WTC11 (cell line): Measurements from ENCODE around the gene SMCR8. TPM values are rescaled to one million over a fixed set of nuclear protein-coding genes. Genes with fewer than 3 reads are reported as not detected.

Experiments used
- ATAC-seq: fragments of 200-7000 bp; cut with Tn5 transposase; 2 replicates; pipeline ENCODE4 v1.10.0; 2021; ENCODE audit warnings: mild to moderate bottlenecking, moderate library complexity
- CTCF ChIA-PET: fragments of 300-600 bp; sonication (Branson Sonifier 250); formaldehyde crosslinking; loops from one replicate; lab custom pipeline; 2021; ENCODE audit warnings: antibody characterized with exemption; lab: Charles Lee
- POLR2A ChIA-PET: fragments of 350-600 bp; sonication (Branson Sonifier 250); formaldehyde crosslinking; loops from one replicate; lab custom pipeline; 2021; ENCODE audit warnings: antibody characterized with exemption; lab: Charles Lee
- DNase-seq: peaks from one replicate; pipeline ENCODE4 v3.0.0; 2021; ENCODE audit warnings: low spot score
- H3K27ac Mint-ChIP-seq: 2 replicates; pipeline ENCODE4 v1.8.0; 2021; ENCODE audit warnings: mixed read lengths
- H3K27me3 Mint-ChIP-seq: 2 replicates; pipeline ENCODE4 v1.8.0; 2021; ENCODE audit warnings: low read depth, mild to moderate bottlenecking, moderate library complexity, mixed read lengths
- H3K36me3 Mint-ChIP-seq: 2 replicates; pipeline ENCODE4 v1.8.0; 2021; ENCODE audit warnings: mixed read lengths
- H3K4me1 Mint-ChIP-seq: 2 replicates; pipeline ENCODE4 v1.8.0; 2022; ENCODE audit warnings: mixed read lengths
- H3K4me3 Mint-ChIP-seq: 2 replicates; pipeline ENCODE4 v1.8.0; 2021; ENCODE audit warnings: mild to moderate bottlenecking, moderate library complexity, mixed read lengths
- H3K9me3 Mint-ChIP-seq: 2 replicates; pipeline ENCODE4 v1.8.0; 2021; ENCODE audit warnings: mixed read lengths
- AR ChIP-seq: fragments of 250-450 bp; sonication (Bioruptor Pico); IDR thresholded peaks from 2 replicates; pipeline ENCODE4 v1.9.0; 2021; ENCODE audit warnings: mild to moderate bottlenecking
- ARID4B ChIP-seq: sonication (generic); formaldehyde crosslinking; IDR thresholded peaks from 2 replicates; pipeline ENCODE4 v1.8.0; 2023; ENCODE audit warnings: missing genetic modification reagents, mild to moderate bottlenecking, borderline replicate concordance
- ATF1 ChIP-seq: sonication (generic); formaldehyde crosslinking; IDR thresholded peaks from 2 replicates; pipeline ENCODE4 v1.8.1; 2023; ENCODE audit warnings: mild to moderate bottlenecking, moderate library complexity, missing genetic modification reagents
- E2F1 ChIP-seq: sonication (generic); formaldehyde crosslinking; IDR thresholded peaks from 2 replicates; pipeline ENCODE4 v1.8.0; 2022; ENCODE audit warnings: mild to moderate bottlenecking, missing genetic modification reagents
- FOXP4 ChIP-seq: sonication (generic); formaldehyde crosslinking; IDR thresholded peaks from 2 replicates; pipeline ENCODE4 v1.8.0; 2022; ENCODE audit warnings: mild to moderate bottlenecking, missing genetic modification reagents
- NFYB ChIP-seq: sonication (generic); formaldehyde crosslinking; conservative IDR thresholded peaks from 2 replicates; pipeline ENCODE4 v1.8.0; 2022; ENCODE audit warnings: low read depth, missing genetic modification reagents
- PRRX2 ChIP-seq: fragments of 250-450 bp; sonication (Bioruptor Pico); IDR thresholded peaks from 2 replicates; pipeline ENCODE4 v1.8.0; 2021; ENCODE audit warnings: mild to moderate bottlenecking
- TEAD4 ChIP-seq: sonication (generic); formaldehyde crosslinking; IDR thresholded peaks from 2 replicates; pipeline ENCODE4 v1.8.0; 2022; ENCODE audit warnings: mild to moderate bottlenecking, missing genetic modification reagents
- TP53 ChIP-seq: sonication (generic); formaldehyde crosslinking; IDR thresholded peaks from 2 replicates; pipeline ENCODE4 v1.8.1; 2023; ENCODE audit warnings: mild to moderate bottlenecking, missing genetic modification reagents
- ZNF138 ChIP-seq: sonication (generic); formaldehyde crosslinking; conservative IDR thresholded peaks from 2 replicates; pipeline ENCODE4 v1.8.1; 2022; ENCODE audit warnings: mild to moderate bottlenecking, moderate library complexity, missing genetic modification reagents
- ZNF232 ChIP-seq: sonication (generic); formaldehyde crosslinking; IDR thresholded peaks from 2 replicates; pipeline ENCODE4 v1.8.0; 2022; ENCODE audit warnings: mild to moderate bottlenecking, missing genetic modification reagents
- ZNF317 ChIP-seq: sonication (generic); formaldehyde crosslinking; IDR thresholded peaks from 2 replicates; pipeline ENCODE4 v1.8.1; 2023; ENCODE audit warnings: low read depth, mild to moderate bottlenecking, moderate library complexity, missing genetic modification reagents, borderline replicate concordance
- ZSCAN18 ChIP-seq: fragments of 250-450 bp; sonication (Bioruptor Pico); IDR thresholded peaks from 2 replicates; pipeline ENCODE4 v2.1.2; 2022; ENCODE audit warnings: mild to moderate bottlenecking, moderate library complexity
- total RNA-seq: library from RNA; stranded (reverse); gene quantifications from 3 replicates; pipeline ENCODE4 v1.2.3, GENCODE V29; 2021
- TF ChIP-seq, protein P1 (sequence below): sonication (generic); formaldehyde crosslinking; IDR thresholded peaks from 2 replicates; pipeline ENCODE4 v1.8.1; 2022; ENCODE audit warnings: mild to moderate bottlenecking, moderate library complexity, missing genetic modification reagents
- TF ChIP-seq, protein P2 (sequence below): sonication (generic); formaldehyde crosslinking; IDR thresholded peaks from 2 replicates; pipeline ENCODE4 v1.8.1; 2022; ENCODE audit warnings: mild to moderate bottlenecking, missing genetic modification reagents, moderate library complexity, borderline replicate concordance

The SMCR8 gene
- total RNA-seq, 1 experiment from 2014 or later = 19.1 TPM

DNA sequence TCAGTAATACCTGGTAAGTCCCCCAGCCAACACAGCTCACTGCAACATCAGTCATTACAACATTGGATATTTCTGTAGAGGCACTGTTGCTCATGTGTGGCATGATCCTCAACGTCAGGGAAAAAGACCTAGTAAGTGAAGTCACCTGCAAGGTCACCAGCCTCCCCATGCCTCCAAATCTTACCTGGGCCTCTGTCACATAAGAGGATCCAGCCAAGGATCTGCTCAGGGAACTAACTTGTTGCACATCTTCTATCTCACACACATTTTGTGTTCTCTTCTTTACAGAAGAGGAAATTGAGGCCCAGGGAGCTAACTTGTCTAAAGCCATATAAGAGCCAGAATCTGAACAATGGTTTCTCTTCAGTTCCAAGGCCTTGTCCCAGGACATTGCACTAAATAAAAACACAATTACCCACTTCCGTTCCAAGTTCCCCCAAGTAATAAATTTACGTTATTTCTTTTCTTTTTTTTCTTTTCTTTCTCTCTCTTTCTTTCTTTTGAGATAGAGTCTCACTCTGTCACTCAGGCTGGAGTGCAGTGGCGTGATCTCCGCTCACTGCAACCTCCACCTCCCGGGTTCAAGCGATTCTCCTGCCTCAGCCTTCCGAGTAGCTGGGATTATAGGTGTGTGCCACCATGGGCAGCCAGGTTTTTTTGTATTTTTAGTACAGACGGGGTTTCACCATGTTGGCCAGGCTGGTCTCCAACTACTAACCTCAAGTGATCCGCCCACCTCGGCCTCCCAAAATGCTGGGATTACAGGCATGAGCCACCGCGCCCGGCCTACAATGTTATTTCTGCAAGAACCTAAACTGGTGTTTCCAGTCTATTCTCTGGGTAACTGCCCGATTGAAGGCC lies 47.0 kb downstream of the SMCR8 start (continued):
- no peak for TF ChIP-seq NFYB (CRISPR knock-in tag)
- TF ChIP-seq ARID4B (CRISPR knock-in tag) = no peak
- TF ChIP-seq E2F1 (CRISPR knock-in tag) = no peak
- no peak for TF ChIP-seq TEAD4 (CRISPR knock-in tag)

DNA sequence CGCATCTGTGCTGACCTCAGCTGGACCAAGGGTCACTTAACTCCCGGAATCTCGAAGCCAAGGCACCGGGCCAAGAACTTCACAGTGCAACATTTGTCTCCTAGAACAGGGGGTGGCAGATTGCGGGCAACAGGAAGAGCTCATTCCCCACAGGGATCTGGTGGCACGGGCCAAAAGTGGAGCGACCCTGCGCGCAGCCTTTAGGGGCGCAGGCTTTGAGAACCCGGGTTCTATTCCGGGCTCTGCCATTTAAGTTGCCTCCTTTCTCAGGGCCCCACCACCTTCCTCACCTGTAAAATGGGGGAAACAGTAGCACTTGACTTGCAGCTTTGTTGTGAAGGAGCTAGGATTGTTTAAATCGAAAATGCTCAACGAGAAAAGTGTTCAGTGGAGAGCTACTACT lies 47.6 kb downstream of the SMCR8 start:
- POLR2A ChIA-PET = interaction anchor here (0.9 to 1.5 kb wide), 2 partner anchors 9 to 139 kb away, joined by 3 to 4 read pairs; no protein-coding TSS in a partner anchor
- CTCF ChIA-PET = interaction anchor here (0.6 to 1.3 kb wide), 7 partner anchors 16 to 145 kb away, joined by 3 to 5 read pairs (median 4); partner anchors contain the start of gene TOP3A
- peak overlapping the region; percentile 27; the same call in 1 of the 2 replicates for H3K27ac Mint-ChIP-seq
- H3K4me3 Mint-ChIP-seq = peak overlapping the region; percentile 84
- peaks cover 12% of the 10 kb centered on the region for H3K4me1 Mint-ChIP-seq
- no peak for DNase-seq
- H3K36me3 Mint-ChIP-seq = peaks cover 8% of the 10 kb centered on the region; the same call in 1 of the 2 replicates
- ATAC-seq = peak; percentile 2; the same call in 1 of the 2 replicates
- no peaks in the 10 kb centered on the region for H3K9me3 Mint-ChIP-seq
- H3K27me3 Mint-ChIP-seq = no peaks in the 10 kb centered on the region
- TF ChIP-seq ATF1 (CRISPR knock-in tag) (no peak), ZNF317 (no peak), AR (CRISPR knock-in tag) (no peak), ZSCAN18 (CRISPR knock-in tag) (no peak), PRRX2 (CRISPR knock-in tag) (no peak), FOXP4 (CRISPR knock-in tag) (no peak), ZNF138 (no peak), TP53 (no peak), ZNF232 (CRISPR knock-in tag) (no peak)
- TF ChIP-seq, protein P1, sequence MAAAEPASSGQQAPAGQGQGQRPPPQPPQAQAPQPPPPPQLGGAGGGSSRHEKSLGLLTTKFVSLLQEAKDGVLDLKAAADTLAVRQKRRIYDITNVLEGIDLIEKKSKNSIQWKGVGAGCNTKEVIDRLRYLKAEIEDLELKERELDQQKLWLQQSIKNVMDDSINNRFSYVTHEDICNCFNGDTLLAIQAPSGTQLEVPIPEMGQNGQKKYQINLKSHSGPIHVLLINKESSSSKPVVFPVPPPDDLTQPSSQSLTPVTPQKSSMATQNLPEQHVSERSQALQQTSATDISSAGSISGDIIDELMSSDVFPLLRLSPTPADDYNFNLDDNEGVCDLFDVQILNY (CRISPR knock-in tag) = no peak
- TF ChIP-seq, protein P2, sequence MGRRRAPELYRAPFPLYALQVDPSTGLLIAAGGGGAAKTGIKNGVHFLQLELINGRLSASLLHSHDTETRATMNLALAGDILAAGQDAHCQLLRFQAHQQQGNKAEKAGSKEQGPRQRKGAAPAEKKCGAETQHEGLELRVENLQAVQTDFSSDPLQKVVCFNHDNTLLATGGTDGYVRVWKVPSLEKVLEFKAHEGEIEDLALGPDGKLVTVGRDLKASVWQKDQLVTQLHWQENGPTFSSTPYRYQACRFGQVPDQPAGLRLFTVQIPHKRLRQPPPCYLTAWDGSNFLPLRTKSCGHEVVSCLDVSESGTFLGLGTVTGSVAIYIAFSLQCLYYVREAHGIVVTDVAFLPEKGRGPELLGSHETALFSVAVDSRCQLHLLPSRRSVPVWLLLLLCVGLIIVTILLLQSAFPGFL (CRISPR knock-in tag) = no peak
